SK-N-SH (cell line): ENCODE data around the gene PRSS1. TPM values are rescaled to one million over a fixed set of nuclear protein-coding genes. Genes with fewer than 3 reads are reported as not detected.
"Not testable (repeated sequence)": the region's sequence is repeated elsewhere in the genome, so short reads cannot be mapped to it uniquely, and the experiment has no call there.

Experiments
- CTCF ChIA-PET: fragments of 300-600, 350-600 bp; formaldehyde crosslinking; extraction: SDS; loops from one replicate; lab custom pipeline; 2021; lab: Yijun Ruan, JAX
- POLR2A ChIA-PET: fragments of 350-600 bp; sonication (Branson Sonifier 250); formaldehyde crosslinking; extraction: SDS; loops from one replicate; lab custom pipeline; 2020; ENCODE audit warnings: antibody characterized with exemption, inconsistent platforms; lab: Yijun Ruan, JAX
- DNase-seq: peaks from one replicate; pipeline ENCODE4 v3.0.0; 2012
- H2AFZ ChIP-seq: fragments of 200-600 bp; sonication (generic); 2 replicates; pipeline ENCODE4 v1.8.1; 2016; ENCODE audit warnings: antibody characterized with exemption, mild to moderate bottlenecking, low read depth
- H3F3A ChIP-seq: fragments of 200-600 bp; sonication (generic); replicated peaks from 2 replicates; pipeline ENCODE3; 2016; ENCODE audit warnings: antibody characterized with exemption, mild to moderate bottlenecking; ENCODE audit not compliant: insufficient read depth
- H3K27ac ChIP-seq, 2 experiments: fragments of 200-500 bp in 1 of 2; fragments of 200-600 bp in 1 of 2; sonication (Bioruptor generic) in 1 of 2; sonication (generic), shearing (Covaris generic) in 1 of 2; 2 replicates each; pipeline versions ENCODE4 v1.5.1 to v1.6.1; 2014 to 2016; ENCODE audit warnings: low read depth in 2 of 2, inconsistent platforms in 1 of 2, low read length in 1 of 2, mild to moderate bottlenecking in 1 of 2, mixed read lengths in 1 of 2
- H3K27me3 ChIP-seq: fragments of 200-600 bp; sonication (generic), shearing (Covaris generic); 2 replicates; pipeline ENCODE4 v1.6.1; 2016; ENCODE audit warnings: mixed run types; ENCODE audit not compliant: insufficient read depth
- H3K36me3 ChIP-seq, 2 experiments: fragments of 200-500 bp in 1 of 2; fragments of 200-600 bp in 1 of 2; sonication (Bioruptor generic) in 1 of 2; sonication (generic) in 1 of 2; replicated peaks in 1 of 2; 2 replicates each; pipeline versions ENCODE3 to v1.5.1; 2014 to 2016; ENCODE audit warnings: low read length in 1 of 2, mild to moderate bottlenecking in 1 of 2; ENCODE audit not compliant: insufficient read depth in 2 of 2, control insufficient read depth in 1 of 2
- H3K4me1 ChIP-seq, 2 experiments: fragments of 200-500 bp in 1 of 2; fragments of 200-600 bp in 1 of 2; sonication (Bioruptor generic) in 1 of 2; sonication (generic), shearing (Covaris generic) in 1 of 2; 2 replicates each; pipeline versions ENCODE4 v1.5.1 to v1.6.1; 2014 to 2016; ENCODE audit warnings: low read depth in 1 of 2, low read length in 1 of 2, mixed run types in 1 of 2; ENCODE audit not compliant: insufficient read depth in 2 of 2, control insufficient read depth in 1 of 2
- H3K4me2 ChIP-seq: fragments of 200-600 bp; sonication (generic), shearing (Covaris generic); 2 replicates; pipeline ENCODE4 v1.6.1; 2017; ENCODE audit warnings: mixed run types
- H3K4me3 ChIP-seq, 2 experiments: fragments of 200-500 bp in 1 of 2; fragments of 200-600 bp in 1 of 2; sonication (Bioruptor generic) in 1 of 2; sonication (generic), shearing (Covaris generic) in 1 of 2; 2 replicates each; pipeline versions ENCODE4 v1.5.1 to v1.8.1; 2014 to 2016; ENCODE audit warnings: low read depth in 2 of 2, inconsistent platforms in 1 of 2, low read length in 1 of 2, mild to moderate bottlenecking in 1 of 2, mixed read lengths in 1 of 2, moderate library complexity in 1 of 2
- H3K79me2 ChIP-seq: fragments of 200-600 bp; sonication (generic); 2 replicates; pipeline ENCODE4 v1.8.1; 2017; ENCODE audit warnings: mild to moderate bottlenecking; ENCODE audit not compliant: insufficient read depth
- H3K9ac ChIP-seq: fragments of 200-600 bp; sonication (generic); 2 replicates; pipeline ENCODE4 v1.6.1; 2017; ENCODE audit warnings: mixed run types
- H3K9me2 ChIP-seq: fragments of 200-600 bp; sonication (generic); 2 replicates; pipeline ENCODE4 v1.6.1; 2017; ENCODE audit warnings: mixed run types
- H3K9me3 ChIP-seq: fragments of 200-600 bp; sonication (generic); 2 replicates; pipeline ENCODE4 v1.6.1; 2017; ENCODE audit warnings: mixed run types, mild to moderate bottlenecking, moderate library complexity
- H4K20me1 ChIP-seq: fragments of 200-600 bp; sonication (generic); 2 replicates; pipeline ENCODE4 v1.6.1; 2017; ENCODE audit warnings: mild to moderate bottlenecking, mixed run types; ENCODE audit not compliant: insufficient read depth
- CHD2 ChIP-seq: fragments of 150-350 bp; IDR thresholded peaks from 2 replicates; pipeline ENCODE4 v1.6.1; 2018; ENCODE audit warnings: low read length; ENCODE audit not compliant: partially characterized antibody
- EP300 ChIP-seq, 2 experiments: IDR thresholded peaks; 2 replicates each; pipeline versions ENCODE4 v1.4.0 to v1.6.1; 2012; ENCODE audit warnings: borderline replicate concordance in 1 of 2, low read depth in 1 of 2, low read length in 1 of 2
- GABPA ChIP-seq: IDR thresholded peaks from 2 replicates; pipeline ENCODE4 v1.4.0; 2012; ENCODE audit warnings: low read depth, mild to moderate bottlenecking
- JUND ChIP-seq: IDR thresholded peaks from 2 replicates; pipeline ENCODE4 v1.4.0; 2012
- MXI1 ChIP-seq: IDR thresholded peaks from 2 replicates; pipeline ENCODE4 v1.6.1; 2012; ENCODE audit warnings: mild to moderate bottlenecking, low read depth, low read length, improper control_type of control experiment
- NFIC ChIP-seq: IDR thresholded peaks from 2 replicates; pipeline ENCODE4 v1.4.0; 2012; ENCODE audit warnings: borderline replicate concordance
- NRF1 ChIP-seq: IDR thresholded peaks from 2 replicates; pipeline ENCODE4 v1.6.1; 2012; ENCODE audit warnings: low read depth, mild to moderate bottlenecking, low read length
- RAD21 ChIP-seq: IDR thresholded peaks from 2 replicates; pipeline ENCODE4 v1.6.1; 2012; ENCODE audit warnings: mild to moderate bottlenecking, low read length
- RCOR1 ChIP-seq: fragments of 150-350 bp; IDR thresholded peaks from 2 replicates; pipeline ENCODE4 v1.6.1; 2017; ENCODE audit warnings: antibody characterized with exemption, low read length
- RFX5 ChIP-seq: IDR thresholded peaks from 2 replicates; pipeline ENCODE4 v1.6.1; 2012; ENCODE audit warnings: mild to moderate bottlenecking, improper control_type of control experiment, low read length
- RXRA ChIP-seq: IDR thresholded peaks from 2 replicates; pipeline ENCODE4 v1.4.0; 2012; ENCODE audit warnings: low read depth, mild to moderate bottlenecking, borderline replicate concordance
- TAF1 ChIP-seq: IDR thresholded peaks from 2 replicates; pipeline ENCODE4 v1.6.1; 2012; ENCODE audit warnings: low read depth, mild to moderate bottlenecking, low read length, moderate library complexity, borderline replicate concordance
- TEAD4 ChIP-seq: IDR thresholded peaks from 2 replicates; pipeline ENCODE4 v1.4.0; 2012; ENCODE audit warnings: mild to moderate bottlenecking, borderline replicate concordance; ENCODE audit not compliant: insufficient read depth
- YY1 ChIP-seq: IDR thresholded peaks from 2 replicates; pipeline ENCODE4 v1.4.0; 2012; ENCODE audit warnings: low read depth, mild to moderate bottlenecking
- WGBS: methylation state at CpG from one replicate; pipeline ENCODE4 v1.1.6; 2017; ENCODE audit warnings: low lambda C conversion rate; 5-methylcytosine and 5-hydroxymethylcytosine counted together
- polyA plus RNA-seq, 3 experiments: library from polyadenylated mRNA; depleted of rRNA; stranded (reverse); fragments of >200 nt; gene quantifications; 2 replicates each; pipeline ENCODE4 v1.2.3, GENCODE V29; 2012
- TF ChIP-seq, protein P1 (sequence below): IDR thresholded peaks from 2 replicates; pipeline ENCODE4; 2012
- TF ChIP-seq, protein P2 (sequence below): IDR thresholded peaks from 2 replicates; pipeline ENCODE4 v1.4.0; 2012; ENCODE audit warnings: low read depth, borderline replicate concordance
- TF ChIP-seq, protein P3 (sequence below): IDR thresholded peaks from 2 replicates; pipeline ENCODE4 v1.4.0; 2012; ENCODE audit warnings: low read depth, borderline replicate concordance

PRSS1 gene
- polyA plus RNA-seq, 1 of the 3 experiments (the other 2 are of a cell fraction): not detected

DNA sequence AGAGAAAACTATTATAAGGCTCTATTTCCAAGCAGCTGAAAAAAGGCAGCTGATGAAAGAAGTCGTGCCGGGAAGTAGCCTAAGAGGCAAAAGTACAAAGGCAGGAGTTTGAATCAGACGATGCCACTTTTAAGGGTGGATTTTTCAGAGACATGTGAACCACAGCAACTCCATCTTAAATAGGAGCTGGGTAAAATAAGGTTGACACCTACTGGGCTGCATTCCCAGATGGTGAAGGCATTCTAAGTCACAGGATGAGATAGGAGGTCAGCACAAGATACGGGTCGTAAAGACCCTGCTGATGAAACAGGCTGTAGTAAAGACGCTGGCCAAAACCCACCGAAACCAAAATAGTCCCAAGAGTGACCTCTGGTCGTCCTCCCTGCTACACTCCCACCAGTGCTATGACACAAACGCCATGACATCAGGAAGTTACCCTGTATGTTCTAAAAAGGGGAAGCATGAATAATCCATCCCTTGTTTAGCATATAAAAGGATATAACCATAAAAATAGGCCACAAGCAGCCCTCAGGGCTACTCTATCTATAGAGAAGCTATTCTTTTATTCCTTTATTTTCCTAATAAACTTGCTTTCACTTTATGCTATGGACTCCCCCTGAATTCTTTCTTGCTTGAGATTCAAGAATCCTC, 45.5 kb upstream of the PRSS1 start:
- TF ChIP-seq RCOR1 (no peak), RXRA (no peak), EP300 (IDR thresholded peaks at IDR 0.05; ENCODE audit: borderline replicate concordance in 1 of 2, low read depth in 1 of 2, low read length in 1 of 2) (no peak), TEAD4 (no peak), GABPA (no peak), NRF1 (no peak), CHD2 (no peak), YY1 (no peak), TAF1 (no peak), RFX5 (no peak), NFIC (no peak), RAD21 (no peak), JUND (no peak), MXI1 (no peak)
- TF ChIP-seq, protein P1, sequence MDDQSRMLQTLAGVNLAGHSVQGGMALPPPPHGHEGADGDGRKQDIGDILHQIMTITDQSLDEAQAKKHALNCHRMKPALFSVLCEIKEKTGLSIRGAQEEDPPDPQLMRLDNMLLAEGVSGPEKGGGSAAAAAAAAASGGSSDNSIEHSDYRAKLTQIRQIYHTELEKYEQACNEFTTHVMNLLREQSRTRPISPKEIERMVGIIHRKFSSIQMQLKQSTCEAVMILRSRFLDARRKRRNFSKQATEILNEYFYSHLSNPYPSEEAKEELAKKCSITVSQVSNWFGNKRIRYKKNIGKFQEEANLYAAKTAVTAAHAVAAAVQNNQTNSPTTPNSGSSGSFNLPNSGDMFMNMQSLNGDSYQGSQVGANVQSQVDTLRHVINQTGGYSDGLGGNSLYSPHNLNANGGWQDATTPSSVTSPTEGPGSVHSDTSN: no peak
- TF ChIP-seq, protein P2, sequence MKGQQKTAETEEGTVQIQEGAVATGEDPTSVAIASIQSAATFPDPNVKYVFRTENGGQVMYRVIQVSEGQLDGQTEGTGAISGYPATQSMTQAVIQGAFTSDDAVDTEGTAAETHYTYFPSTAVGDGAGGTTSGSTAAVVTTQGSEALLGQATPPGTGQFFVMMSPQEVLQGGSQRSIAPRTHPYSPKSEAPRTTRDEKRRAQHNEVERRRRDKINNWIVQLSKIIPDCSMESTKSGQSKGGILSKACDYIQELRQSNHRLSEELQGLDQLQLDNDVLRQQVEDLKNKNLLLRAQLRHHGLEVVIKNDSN: no peak
- TF ChIP-seq, protein P3, sequence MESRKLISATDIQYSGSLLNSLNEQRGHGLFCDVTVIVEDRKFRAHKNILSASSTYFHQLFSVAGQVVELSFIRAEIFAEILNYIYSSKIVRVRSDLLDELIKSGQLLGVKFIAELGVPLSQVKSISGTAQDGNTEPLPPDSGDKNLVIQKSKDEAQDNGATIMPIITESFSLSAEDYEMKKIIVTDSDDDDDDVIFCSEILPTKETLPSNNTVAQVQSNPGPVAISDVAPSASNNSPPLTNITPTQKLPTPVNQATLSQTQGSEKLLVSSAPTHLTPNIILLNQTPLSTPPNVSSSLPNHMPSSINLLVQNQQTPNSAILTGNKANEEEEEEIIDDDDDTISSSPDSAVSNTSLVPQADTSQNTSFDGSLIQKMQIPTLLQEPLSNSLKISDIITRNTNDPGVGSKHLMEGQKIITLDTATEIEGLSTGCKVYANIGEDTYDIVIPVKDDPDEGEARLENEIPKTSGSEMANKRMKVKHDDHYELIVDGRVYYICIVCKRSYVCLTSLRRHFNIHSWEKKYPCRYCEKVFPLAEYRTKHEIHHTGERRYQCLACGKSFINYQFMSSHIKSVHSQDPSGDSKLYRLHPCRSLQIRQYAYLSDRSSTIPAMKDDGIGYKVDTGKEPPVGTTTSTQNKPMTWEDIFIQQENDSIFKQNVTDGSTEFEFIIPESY: no peak
- CTCF ChIA-PET: interaction anchor here (0.8 to 2.8 kb wide), 2 partner anchors 67 to 79 kb away, joined by 3 to 13 read pairs; no protein-coding TSS in a partner anchor

DNA sequence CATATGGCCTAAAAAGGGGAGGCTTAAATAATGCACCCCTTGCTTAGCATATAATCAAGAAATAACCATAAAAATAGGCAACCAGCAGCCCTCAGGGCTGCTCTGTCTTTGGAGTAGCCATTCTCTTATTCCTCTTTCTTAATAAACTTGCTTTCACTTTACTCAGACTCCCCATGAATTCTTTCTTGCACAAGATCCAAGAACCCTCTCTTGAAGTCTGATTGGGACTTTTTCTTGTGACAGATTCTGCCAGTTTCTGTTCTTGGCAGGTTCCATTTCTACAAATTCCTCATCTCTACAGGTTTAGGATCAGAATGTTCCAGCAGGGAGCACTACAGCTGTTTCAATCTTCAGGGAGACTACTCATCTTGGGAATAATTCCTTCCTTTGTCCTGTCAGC, 40.5 kb upstream of the PRSS1 start:
- H3K27ac ChIP-seq, H4K20me1 ChIP-seq, H3K9ac ChIP-seq, H3K79me2 ChIP-seq, H3K9me3 ChIP-seq, H3K4me2 ChIP-seq, H2AFZ ChIP-seq, POLR2A ChIA-PET, DNase-seq, H3K9me2 ChIP-seq, H3K4me3 ChIP-seq, H3K27me3 ChIP-seq, H3K36me3 ChIP-seq, H3K4me1 ChIP-seq, H3F3A ChIP-seq: not testable (repeated sequence)
- CTCF ChIA-PET: interaction anchor here (1.0 to 4.5 kb wide), 4 partner anchors 70 to 173 kb away, joined by 3 to 20 read pairs (median 4); no protein-coding TSS in a partner anchor

More for the DNA sequence above, 45.5 kb upstream of the PRSS1 start:
- Histone ChIP-seq H3K4me3 (no peak overlapping the region), H3K79me2 (no peaks in the 10 kb centered on the region), H3K27ac (no peak overlapping the region), H3K36me3 (no peaks in the 10 kb centered on the region), H3F3A (no peaks in the 10 kb centered on the region), H2AFZ (no peak overlapping the region), H4K20me1 (no peaks in the 10 kb centered on the region), H3K4me2 (no peak overlapping the region), H3K27me3 (no peaks in the 10 kb centered on the region; the same call in 1 of the 2 replicates), H3K4me1 (no peaks in the 10 kb centered on the region), H3K9me3 (no peaks in the 10 kb centered on the region), H3K9me2 (no peaks in the 10 kb centered on the region), H3K9ac (no peak overlapping the region)
- no peak for DNase-seq
- WGBS: 42% methylated on average over 9 of the region's 9 CpGs
- POLR2A ChIA-PET: no interaction called here
